HEK293 (cell line): ENCODE results near the gene SPACDR.

Source experiments
- EGR2 ChIP-seq: fragments of 450-650 bp; formaldehyde crosslinking; IDR thresholded peaks from 2 replicates; pipeline ENCODE4 v1.5.1; 2016; ENCODE audit warnings: low read depth, missing biosample characterization, missing genetic modification characterization
- KLF9 ChIP-seq: fragments of 450-650 bp; formaldehyde crosslinking; IDR thresholded peaks from 2 replicates; pipeline ENCODE4 v1.5.1; 2016; ENCODE audit warnings: missing biosample characterization, missing genetic modification characterization, low read depth
- OSR2 ChIP-seq: fragments of 450-650 bp; formaldehyde crosslinking; IDR thresholded peaks from 2 replicates; pipeline ENCODE4 v1.5.1; 2016; ENCODE audit warnings: missing biosample characterization, missing genetic modification characterization
- OVOL3 ChIP-seq: fragments of 450-650 bp; formaldehyde crosslinking; IDR thresholded peaks from 2 replicates; pipeline ENCODE4 v1.5.1; 2016; ENCODE audit warnings: missing biosample characterization, missing genetic modification characterization
- PATZ1 ChIP-seq: fragments of 450-650 bp; formaldehyde crosslinking; IDR thresholded peaks from 2 replicates; pipeline ENCODE4 v1.5.1; 2016; ENCODE audit warnings: missing biosample characterization, missing genetic modification characterization
- SALL2 ChIP-seq: fragments of 450-650 bp; formaldehyde crosslinking; IDR thresholded peaks from 2 replicates; pipeline ENCODE4 v1.5.0; 2017; ENCODE audit warnings: missing biosample characterization, mild to moderate bottlenecking, missing genetic modification characterization, borderline replicate concordance
- SP7 ChIP-seq: fragments of 450-650 bp; formaldehyde crosslinking; IDR thresholded peaks from 2 replicates; pipeline ENCODE4 v1.5.1; 2016; ENCODE audit warnings: missing biosample characterization, missing genetic modification characterization
- ZBTB17 ChIP-seq: fragments of 450-650 bp; formaldehyde crosslinking; IDR thresholded peaks from 2 replicates; pipeline ENCODE4 v1.5.1; 2016; ENCODE audit warnings: missing biosample characterization, missing genetic modification characterization
- ZBTB20 ChIP-seq: fragments of 450-650 bp; formaldehyde crosslinking; IDR thresholded peaks from 2 replicates; pipeline ENCODE4 v1.5.1; 2016; ENCODE audit warnings: missing biosample characterization, missing genetic modification characterization
- ZBTB7A ChIP-seq: fragments of 450-650 bp; formaldehyde crosslinking; IDR thresholded peaks from 2 replicates; pipeline ENCODE4 v1.5.1; 2016; ENCODE audit warnings: low read depth, missing biosample characterization, missing genetic modification characterization
- ZBTB8A ChIP-seq: fragments of 450-650 bp; formaldehyde crosslinking; IDR thresholded peaks from 2 replicates; pipeline ENCODE4 v1.5.1; 2016; ENCODE audit warnings: missing biosample characterization, missing genetic modification characterization
- ZFP41 ChIP-seq: fragments of 450-650 bp; formaldehyde crosslinking; IDR thresholded peaks from 2 replicates; pipeline ENCODE4 v1.5.1; 2016; ENCODE audit warnings: missing biosample characterization, missing genetic modification characterization, borderline replicate concordance
- ZFP69B ChIP-seq: fragments of 450-650 bp; formaldehyde crosslinking; IDR thresholded peaks from 2 replicates; pipeline ENCODE4 v1.5.1; 2016; ENCODE audit warnings: missing biosample characterization, missing genetic modification characterization
- ZNF132 ChIP-seq: fragments of 450-650 bp; formaldehyde crosslinking; IDR thresholded peaks from 2 replicates; pipeline ENCODE4 v1.5.1; 2017; ENCODE audit warnings: missing biosample characterization, missing genetic modification characterization, borderline replicate concordance
- ZNF18 ChIP-seq: fragments of 450-650 bp; formaldehyde crosslinking; IDR thresholded peaks from 2 replicates; pipeline ENCODE4 v1.5.1; 2016; ENCODE audit warnings: missing biosample characterization, missing genetic modification characterization
- ZNF266 ChIP-seq: fragments of 450-650 bp; formaldehyde crosslinking; IDR thresholded peaks from 2 replicates; pipeline ENCODE4 v1.5.1; 2016; ENCODE audit warnings: missing biosample characterization, missing genetic modification characterization, low read depth
- ZNF391 ChIP-seq: fragments of 450-650 bp; formaldehyde crosslinking; IDR thresholded peaks from 2 replicates; pipeline ENCODE4 v1.5.1; 2016; ENCODE audit warnings: low read depth, missing biosample characterization, missing genetic modification characterization, borderline replicate concordance
- ZNF629 ChIP-seq: fragments of 450-650 bp; formaldehyde crosslinking; IDR thresholded peaks from 2 replicates; pipeline ENCODE4 v1.5.1; 2017; ENCODE audit warnings: missing biosample characterization, missing genetic modification characterization
- ZNF658 ChIP-seq: fragments of 450-650 bp; formaldehyde crosslinking; IDR thresholded peaks from 2 replicates; pipeline ENCODE4; 2016; ENCODE audit warnings: missing biosample characterization, missing genetic modification characterization
- TF ChIP-seq, protein P1 (sequence below): fragments of 450-650 bp; formaldehyde crosslinking; IDR thresholded peaks from 2 replicates; pipeline ENCODE4 v1.5.1; 2016; ENCODE audit warnings: missing biosample characterization, missing genetic modification characterization
- TF ChIP-seq, protein P2 (sequence below): fragments of 450-650 bp; formaldehyde crosslinking; IDR thresholded peaks from 2 replicates; pipeline ENCODE4 v1.5.1; 2016; ENCODE audit warnings: missing biosample characterization, missing genetic modification characterization
- TF ChIP-seq, protein P3 (sequence below): fragments of 450-650 bp; formaldehyde crosslinking; IDR thresholded peaks from 2 replicates; pipeline ENCODE4 v1.5.1; 2016; ENCODE audit warnings: missing biosample characterization, missing genetic modification characterization
- TF ChIP-seq, protein P4 (sequence below): fragments of 450-650 bp; formaldehyde crosslinking; IDR thresholded peaks from 2 replicates; pipeline ENCODE4 v1.5.1; 2016; ENCODE audit warnings: missing biosample characterization, missing genetic modification characterization

Gene SPACDR

DNA sequence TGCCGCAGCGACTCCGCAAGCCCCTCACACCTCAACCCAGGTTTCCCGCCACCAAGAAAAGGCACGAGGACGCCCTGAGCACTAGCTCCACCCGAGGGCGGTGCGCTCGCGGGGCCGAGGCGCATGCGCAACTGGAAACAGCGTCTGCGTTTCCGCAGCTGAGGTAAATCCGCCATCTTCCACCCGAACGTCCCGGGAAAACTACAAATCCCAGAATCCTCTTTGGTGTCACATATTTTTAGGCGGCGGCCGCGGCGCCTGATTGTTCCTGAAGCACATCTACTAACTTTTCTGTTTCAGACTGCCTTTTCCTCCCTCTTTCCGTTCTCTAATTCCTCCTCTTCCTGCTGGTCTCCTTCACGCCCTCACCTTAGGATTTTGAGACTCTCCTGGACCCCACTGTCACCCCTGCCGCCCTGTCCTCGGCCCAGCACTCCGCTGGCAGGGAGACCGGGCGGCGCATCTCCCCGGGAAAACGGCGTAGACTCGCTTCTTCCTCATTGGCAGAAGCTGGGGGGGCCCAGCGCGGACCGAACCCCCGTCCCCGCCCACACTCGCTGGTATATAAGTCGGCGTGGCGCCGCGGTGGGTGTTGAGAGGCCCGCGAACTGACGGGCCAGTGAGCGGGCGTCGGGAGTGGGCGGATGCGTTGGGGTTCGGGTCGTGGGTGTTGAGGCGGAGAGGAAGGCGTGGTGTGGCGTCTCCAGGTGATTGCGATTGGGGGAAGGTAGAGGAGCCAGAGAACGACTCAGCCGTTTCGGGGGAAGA lies 35.7 kb downstream of the SPACDR start, which contains the start of gene ZCWPW1 (continued):
- TF ChIP-seq, protein P1, sequence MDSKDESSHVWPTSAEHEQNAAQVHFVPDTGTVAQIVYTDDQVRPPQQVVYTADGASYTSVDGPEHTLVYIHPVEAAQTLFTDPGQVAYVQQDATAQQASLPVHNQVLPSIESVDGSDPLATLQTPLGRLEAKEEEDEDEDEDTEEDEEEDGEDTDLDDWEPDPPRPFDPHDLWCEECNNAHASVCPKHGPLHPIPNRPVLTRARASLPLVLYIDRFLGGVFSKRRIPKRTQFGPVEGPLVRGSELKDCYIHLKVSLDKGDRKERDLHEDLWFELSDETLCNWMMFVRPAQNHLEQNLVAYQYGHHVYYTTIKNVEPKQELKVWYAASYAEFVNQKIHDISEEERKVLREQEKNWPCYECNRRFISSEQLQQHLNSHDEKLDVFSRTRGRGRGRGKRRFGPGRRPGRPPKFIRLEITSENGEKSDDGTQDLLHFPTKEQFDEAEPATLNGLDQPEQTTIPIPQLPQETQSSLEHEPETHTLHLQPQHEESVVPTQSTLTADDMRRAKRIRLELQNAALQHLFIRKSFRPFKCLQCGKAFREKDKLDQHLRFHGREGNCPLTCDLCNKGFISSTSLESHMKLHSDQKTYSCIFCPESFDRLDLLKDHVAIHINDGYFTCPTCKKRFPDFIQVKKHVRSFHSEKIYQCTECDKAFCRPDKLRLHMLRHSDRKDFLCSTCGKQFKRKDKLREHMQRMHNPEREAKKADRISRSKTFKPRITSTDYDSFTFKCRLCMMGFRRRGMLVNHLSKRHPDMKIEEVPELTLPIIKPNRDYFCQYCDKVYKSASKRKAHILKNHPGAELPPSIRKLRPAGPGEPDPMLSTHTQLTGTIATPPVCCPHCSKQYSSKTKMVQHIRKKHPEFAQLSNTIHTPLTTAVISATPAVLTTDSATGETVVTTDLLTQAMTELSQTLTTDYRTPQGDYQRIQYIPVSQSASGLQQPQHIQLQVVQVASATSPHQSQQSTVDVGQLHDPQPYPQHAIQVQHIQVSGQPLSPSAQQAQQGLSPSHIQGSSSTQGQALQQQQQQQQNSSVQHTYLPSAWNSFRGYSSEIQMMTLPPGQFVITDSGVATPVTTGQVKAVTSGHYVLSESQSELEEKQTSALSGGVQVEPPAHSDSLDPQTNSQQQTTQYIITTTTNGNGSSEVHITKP: peak; percentile 93
- TF ChIP-seq KLF9 (tag by site-specific recombination) (peak; percentile 95), ZNF18 (tag by site-specific recombination) (no peak), ZNF629 (tag by site-specific recombination) (peak; percentile 56; the same call in 1 of the 2 replicates), OSR2 (peak; percentile 66; the same call in 1 of the 2 replicates), ZFP41 (tag by site-specific recombination) (peak; percentile 81; the same call in 1 of the 2 replicates), SP7 (tag by site-specific recombination) (peak; percentile 92), ZBTB7A (tag by site-specific recombination) (peak; percentile 92), OVOL3 (tag by site-specific recombination) (peak; percentile 83; the same call in 1 of the 2 replicates), ZFP69B (tag by site-specific recombination) (peak; percentile 91), EGR2 (tag by site-specific recombination) (peak; percentile 100), ZNF266 (tag by site-specific recombination) (no peak), ZBTB20 (tag by site-specific recombination) (peak; percentile 97), PATZ1 (tag by site-specific recombination) (peak; percentile 99), ZBTB17 (tag by site-specific recombination) (peak; percentile 96), ZNF391 (peak; percentile 96; the same call in 1 of the 2 replicates), SALL2 (no peak), ZNF132 (tag by site-specific recombination) (no peak), ZBTB8A (peak; percentile 98), ZNF658 (tag by site-specific recombination) (no peak)
- TF ChIP-seq, protein P2, sequence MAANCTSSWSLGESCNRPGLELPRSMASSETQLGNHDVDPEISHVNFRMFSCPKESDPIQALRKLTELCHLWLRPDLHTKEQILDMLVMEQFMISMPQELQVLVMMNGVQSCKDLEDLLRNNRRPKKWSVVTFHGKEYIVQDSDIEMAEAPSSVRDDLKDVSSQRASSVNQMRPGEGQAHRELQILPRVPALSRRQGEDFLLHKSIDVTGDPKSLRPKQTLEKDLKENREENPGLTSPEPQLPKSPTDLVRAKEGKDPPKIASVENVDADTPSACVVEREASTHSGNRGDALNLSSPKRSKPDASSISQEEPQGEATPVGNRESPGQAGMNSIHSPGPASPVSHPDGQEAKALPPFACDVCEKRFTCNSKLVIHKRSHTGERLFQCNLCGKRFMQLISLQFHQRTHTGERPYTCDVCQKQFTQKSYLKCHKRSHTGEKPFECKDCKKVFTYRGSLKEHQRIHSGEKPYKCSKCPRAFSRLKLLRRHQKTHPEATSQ (tag by site-specific recombination): 0 out of 2 replicates have a peak, but pooled peaks have one; percentile 85
- TF ChIP-seq, protein P3, sequence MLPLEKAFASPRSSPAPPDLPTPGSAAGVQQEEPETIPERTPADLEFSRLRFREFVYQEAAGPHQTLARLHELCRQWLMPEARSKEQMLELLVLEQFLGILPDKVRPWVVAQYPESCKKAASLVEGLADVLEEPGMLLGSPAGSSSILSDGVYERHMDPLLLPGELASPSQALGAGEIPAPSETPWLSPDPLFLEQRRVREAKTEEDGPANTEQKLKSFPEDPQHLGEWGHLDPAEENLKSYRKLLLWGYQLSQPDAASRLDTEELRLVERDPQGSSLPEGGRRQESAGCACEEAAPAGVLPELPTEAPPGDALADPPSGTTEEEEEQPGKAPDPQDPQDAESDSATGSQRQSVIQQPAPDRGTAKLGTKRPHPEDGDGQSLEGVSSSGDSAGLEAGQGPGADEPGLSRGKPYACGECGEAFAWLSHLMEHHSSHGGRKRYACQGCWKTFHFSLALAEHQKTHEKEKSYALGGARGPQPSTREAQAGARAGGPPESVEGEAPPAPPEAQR (tag by site-specific recombination): peak; percentile 8; the same call in 1 of the 2 replicates
- TF ChIP-seq, protein P4, sequence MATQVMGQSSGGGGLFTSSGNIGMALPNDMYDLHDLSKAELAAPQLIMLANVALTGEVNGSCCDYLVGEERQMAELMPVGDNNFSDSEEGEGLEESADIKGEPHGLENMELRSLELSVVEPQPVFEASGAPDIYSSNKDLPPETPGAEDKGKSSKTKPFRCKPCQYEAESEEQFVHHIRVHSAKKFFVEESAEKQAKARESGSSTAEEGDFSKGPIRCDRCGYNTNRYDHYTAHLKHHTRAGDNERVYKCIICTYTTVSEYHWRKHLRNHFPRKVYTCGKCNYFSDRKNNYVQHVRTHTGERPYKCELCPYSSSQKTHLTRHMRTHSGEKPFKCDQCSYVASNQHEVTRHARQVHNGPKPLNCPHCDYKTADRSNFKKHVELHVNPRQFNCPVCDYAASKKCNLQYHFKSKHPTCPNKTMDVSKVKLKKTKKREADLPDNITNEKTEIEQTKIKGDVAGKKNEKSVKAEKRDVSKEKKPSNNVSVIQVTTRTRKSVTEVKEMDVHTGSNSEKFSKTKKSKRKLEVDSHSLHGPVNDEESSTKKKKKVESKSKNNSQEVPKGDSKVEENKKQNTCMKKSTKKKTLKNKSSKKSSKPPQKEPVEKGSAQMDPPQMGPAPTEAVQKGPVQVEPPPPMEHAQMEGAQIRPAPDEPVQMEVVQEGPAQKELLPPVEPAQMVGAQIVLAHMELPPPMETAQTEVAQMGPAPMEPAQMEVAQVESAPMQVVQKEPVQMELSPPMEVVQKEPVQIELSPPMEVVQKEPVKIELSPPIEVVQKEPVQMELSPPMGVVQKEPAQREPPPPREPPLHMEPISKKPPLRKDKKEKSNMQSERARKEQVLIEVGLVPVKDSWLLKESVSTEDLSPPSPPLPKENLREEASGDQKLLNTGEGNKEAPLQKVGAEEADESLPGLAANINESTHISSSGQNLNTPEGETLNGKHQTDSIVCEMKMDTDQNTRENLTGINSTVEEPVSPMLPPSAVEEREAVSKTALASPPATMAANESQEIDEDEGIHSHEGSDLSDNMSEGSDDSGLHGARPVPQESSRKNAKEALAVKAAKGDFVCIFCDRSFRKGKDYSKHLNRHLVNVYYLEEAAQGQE (tag by site-specific recombination): peak; percentile 55; the same call in 1 of the 2 replicates
